Stimulated activated CD4-positive, alpha-beta T cell treated with anti-CD3 and anti-CD28 coated beads, Interleukin-4, amount 100 ng/mL, for 1 hour (primary cell): ENCODE measurements around the gene IFNAR2.
A peak's percentile ranks its signal among the peaks of the same experiment; 100 is the strongest.

Source experiments
- DNase-seq: peaks from one replicate; pipeline ENCODE4 v3.0.0-alpha.2; 2020

IFNAR2 gene

DNA sequence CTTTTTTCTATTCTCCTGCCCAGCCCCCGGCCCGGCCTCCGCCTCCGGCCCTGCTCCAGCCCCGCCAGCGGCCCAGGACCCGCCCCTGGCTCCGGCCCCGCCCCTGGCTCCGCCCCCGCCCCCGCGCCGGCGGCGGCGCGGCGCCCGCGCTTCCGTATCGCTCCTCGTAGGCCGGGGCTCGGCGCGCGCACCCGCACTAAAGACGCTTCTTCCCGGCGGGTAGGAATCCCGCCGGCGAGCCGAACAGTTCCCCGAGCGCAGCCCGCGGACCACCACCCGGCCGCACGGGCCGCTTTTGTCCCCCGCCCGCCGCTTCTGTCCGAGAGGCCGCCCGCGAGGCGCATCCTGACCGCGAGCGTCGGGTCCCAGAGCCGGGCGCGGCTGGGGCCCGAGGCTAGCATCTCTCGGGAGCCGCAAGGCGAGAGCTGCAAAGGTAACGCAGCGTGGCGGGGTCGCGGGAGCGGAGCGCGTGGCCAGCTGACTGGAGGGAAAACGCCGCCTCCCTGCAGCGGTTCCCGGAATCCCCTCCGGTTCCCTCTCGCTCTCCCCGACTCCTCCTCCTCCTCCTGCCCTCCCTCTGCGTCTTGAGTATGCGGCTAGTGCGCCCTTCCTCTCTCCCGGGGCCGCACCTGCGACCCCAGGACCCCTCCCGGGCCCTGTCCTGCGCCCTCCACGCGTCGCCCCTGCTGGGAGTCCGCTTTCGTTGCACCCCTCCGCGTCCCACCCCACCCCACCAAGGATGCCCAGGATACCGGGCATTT lies at the start of gene IFNAR2:
IFNAR2 (plus strand) TSS at position 155 of the 761 bp plus-strand sequence. CDS start 11,985 bp downstream, outside the sequence.
- peak; percentile 79 for DNase-seq

DNA sequence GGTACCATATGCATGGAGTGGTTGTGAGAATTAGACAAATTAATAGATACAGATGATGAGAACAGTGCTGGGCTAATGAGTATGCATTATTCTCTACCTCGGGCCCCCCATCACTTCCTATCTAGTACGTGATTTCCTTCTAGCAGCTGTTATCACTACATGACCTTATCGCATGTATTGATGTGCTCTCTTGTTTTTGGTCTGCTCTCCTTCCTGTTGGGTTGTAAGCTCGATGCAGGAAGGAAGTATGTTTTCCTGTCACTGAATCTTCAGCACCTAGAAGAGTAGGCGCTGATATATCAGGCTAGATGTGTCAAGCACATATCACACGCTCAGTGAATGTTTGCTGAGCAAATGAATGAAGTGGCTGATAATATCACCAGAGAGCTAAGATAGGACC lies 43.9 kb upstream of the IFNAR2 start:
- DNase-seq, result no peak

DNA sequence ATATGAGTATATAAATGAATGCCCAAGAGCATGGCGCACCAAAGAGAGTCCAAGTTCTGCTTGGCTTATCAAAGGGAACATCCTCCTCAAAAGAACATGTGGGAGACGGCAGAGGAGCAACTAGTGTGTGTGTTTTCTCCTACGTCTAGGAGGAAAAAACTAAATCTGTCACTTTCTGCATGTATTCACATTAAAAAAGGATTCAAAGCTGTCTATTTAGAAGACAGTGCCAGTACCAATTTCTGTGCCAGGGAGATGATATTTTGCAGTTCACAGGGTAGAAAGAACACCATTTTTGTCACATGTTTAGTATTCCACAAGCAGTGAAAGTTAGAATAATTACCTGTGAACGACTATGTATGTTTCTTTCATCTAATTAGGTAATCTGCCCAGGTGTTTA lies 42.5 kb upstream of the IFNAR2 start:
- no peak for DNase-seq

DNA sequence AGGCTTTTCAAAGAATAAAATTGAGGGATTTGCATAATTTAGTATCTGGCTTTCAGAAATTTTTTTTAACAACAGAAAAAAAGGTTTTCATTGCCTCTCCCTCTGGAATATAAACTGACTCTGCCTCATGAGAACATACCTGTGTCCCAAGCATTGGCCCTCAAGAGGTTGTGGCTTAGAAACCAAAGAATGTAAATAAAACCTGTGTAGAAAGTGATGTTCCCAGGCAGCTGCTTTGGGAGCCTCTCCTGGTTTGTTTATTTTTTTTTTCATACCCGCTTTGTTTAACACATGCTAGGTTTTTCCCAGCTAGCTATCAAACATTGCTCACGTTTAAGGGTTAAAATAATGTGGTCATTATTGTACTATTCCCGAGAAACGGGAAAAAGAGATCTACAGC lies 40.5 kb upstream of the IFNAR2 start:
- no peak for DNase-seq

DNA sequence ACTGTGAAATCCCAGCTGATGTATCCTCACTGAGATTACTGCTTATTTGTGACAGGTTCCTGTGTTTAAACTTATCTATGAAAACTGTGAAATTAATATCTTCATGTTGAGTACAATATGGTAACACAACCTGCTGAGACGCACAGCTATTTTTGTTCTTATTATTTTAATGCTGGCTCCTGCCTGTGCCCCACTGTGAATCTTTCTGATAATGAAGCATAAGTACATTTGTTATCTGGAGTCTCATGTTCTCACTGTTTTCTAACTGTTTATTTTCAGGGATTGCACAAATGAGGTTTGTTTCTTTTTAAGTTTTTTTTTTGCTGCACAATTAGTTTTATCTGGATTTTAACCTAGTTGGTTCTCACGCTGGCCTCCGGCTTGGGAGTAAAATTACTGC lies 39.9 kb upstream of the IFNAR2 start:
- DNase-seq, result no peak

DNA sequence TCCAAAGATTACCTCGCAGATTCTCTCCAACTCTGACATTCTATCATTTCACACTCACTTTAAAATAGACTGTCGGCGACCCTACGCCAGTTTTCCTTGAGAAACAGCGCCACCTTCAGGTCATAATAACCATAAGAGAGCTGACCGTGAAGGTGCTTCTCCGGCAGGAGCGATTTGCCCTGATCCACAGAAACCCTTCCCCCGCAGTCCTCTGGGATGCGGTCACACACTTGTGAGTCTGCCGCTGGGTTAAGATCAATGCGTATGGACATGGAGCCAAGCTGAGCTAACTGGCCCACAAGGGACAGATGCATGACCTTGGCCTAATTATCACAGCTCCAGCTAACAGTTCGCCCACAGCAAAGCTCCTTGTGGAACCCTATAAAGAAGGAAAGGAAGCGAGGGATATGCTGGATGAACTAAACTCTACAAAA lies 32.8 kb upstream of the IFNAR2 start:
- peak; percentile 38 for DNase-seq

GRCh38 chr21:33197496-33197895 lies 32.2 kb upstream of the IFNAR2 start:
- no peak for DNase-seq

- no peak for DNase-seq
Observed at GRCh38 chr21:33198346-33199099, 31.2 kb upstream of the IFNAR2 start.

GRCh38 chr21:33199100-33199464 lies 30.7 kb upstream of the IFNAR2 start:
- no peak for DNase-seq

DNA sequence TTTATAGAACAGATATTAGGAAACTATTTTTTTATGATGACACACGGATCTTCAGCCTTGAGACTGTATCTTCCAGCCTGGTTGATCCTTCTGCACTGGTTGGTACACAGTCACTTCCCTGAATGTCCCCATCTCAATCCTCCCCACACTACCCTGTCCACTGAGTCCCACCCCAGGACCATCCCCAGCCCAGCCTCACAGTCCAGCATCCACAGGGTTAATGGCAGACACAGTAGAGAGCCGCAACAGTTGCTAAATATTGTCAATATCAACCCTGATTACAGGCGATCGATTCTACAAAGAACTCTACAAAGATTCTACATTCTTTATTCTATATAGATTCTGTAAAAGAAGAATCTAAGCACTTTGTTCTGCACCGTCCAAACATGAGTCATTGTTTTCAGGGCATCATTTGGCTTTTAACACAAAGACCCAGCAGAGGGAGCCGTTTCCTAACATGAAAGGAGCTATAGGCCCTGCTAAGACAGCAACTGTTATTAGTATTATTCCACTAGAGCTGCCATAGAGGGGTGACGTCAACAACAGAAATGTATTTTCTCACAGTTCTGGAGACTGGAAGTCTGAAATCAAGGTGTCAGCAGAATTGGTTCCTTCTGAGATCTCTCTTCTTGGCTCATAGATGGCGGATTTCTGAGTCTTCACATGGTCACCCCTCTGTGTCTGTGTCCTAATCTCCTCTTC lies 30.1 kb upstream of the IFNAR2 start:
- DNase-seq, result peak; percentile 66

DNA sequence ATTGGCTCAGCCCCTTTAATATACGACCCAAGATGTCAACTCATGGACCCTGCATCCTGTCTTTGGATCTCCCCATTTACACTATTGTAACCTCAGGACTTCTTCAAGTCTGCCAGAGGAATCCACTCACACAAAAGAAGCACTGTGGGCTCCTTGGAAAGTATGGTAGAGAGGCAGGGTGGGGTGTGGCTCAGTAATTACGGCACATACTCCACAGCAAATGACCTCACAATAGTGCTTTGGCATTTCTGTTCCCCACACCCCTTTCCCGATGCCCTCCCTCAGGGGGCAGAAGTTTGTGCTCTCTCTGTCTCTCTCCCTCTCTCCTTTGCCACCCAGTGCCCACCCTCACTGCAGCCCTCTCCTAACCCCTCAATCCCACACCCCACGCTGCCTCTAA lies 27.8 kb upstream of the IFNAR2 start:
- no peak for DNase-seq

DNA sequence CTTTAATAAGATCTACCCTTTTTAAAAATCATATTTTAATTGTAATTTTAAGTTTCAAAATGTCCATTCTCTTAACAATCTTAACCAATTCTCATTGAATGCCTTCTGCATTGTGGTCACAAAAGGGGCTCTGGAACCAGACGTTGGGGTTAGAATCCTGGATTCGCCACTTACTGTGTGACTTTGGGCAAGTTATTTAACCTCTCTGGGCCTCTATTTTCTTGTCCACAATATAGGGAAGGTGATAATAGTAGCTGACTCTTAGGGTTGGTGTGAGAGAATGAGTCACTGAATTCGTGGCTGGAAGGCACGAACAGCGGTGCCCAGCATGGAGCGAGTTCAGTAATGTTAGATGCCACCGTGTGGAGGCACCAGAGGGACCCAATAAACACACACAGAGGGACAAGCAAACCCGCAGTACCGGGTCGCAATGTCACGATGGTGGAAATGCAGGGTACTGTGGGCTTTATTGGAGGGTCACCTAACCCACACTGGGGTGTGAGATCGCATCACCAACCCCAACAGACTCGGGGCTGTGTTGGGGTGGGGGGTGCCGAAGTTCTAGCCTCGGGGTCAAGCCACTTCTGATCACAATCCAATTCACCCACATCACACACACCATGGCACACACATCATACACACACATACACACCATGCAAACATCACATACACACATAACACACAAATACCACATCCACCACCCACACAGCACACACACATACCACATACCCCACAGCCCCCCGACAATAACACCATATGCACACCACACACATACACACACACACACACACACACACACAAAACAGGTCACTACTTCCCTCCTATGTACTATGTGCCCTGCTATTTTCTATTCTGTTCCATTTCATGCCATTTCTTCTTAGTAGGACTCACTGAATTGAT lies 27.0 kb upstream of the IFNAR2 start:
- no peak for DNase-seq

DNA sequence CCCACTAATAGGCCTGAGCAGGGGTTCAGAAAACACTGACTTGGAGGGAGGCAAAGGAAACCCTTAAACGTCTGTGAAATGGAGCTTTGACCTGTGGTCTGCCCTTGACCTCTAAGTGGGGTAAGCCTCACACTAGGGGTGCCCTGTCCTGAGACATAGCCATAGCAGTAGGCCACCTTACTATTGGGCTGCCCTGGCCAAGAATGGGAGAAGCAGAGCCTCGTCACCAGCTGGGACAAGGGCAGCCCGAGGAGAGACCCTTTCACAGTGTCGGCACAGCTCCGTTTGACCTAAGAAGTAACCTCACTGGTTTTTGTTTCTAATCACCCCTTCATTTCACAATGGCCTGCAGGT lies 26.4 kb upstream of the IFNAR2 start:
- no peak for DNase-seq

DNA sequence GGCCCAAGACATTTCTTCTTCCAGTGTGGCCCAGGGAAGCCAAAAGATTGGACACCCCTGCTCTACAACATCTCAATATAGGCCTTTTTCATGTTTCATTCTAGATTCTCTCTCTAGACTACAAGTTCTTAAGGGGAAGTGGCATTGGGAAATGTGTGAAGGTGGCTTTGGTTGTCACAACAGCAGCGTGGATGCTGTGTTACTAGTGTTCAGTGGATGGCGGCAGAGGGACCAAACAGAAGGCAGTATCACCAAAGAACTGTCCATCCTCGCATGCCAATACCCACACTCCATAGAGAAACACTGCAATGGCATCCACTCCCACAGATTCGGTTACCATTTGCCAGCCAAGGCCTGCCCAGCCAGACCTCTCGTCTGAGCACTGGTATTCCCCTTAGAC lies 24.3 kb upstream of the IFNAR2 start:
- no peak for DNase-seq

DNA sequence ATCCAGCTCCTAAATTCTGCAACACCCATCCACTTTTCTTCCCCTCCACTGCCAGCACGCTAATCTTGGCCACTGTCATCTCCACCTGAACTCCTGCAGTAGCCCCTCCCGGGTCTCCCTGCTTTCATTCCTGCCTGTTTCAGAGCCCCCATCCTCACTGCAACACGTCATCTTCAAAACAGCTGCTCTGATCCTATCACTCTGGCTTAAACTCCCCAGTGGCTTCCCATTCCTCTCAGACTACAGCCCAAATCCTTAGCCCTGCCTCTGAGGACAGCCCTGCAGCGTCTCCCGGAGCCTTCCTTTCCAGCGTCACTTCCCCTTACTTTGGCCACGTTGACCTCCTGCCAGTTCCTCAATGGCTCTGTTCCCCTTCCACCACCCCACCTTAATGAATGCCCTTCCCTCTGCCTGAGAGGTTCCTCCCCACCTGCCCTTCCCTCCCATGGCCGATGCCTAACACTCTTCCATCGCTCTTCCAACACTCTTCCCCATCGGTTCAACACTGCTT lies 22.9 kb upstream of the IFNAR2 start:
- DNase-seq, result no peak

DNA sequence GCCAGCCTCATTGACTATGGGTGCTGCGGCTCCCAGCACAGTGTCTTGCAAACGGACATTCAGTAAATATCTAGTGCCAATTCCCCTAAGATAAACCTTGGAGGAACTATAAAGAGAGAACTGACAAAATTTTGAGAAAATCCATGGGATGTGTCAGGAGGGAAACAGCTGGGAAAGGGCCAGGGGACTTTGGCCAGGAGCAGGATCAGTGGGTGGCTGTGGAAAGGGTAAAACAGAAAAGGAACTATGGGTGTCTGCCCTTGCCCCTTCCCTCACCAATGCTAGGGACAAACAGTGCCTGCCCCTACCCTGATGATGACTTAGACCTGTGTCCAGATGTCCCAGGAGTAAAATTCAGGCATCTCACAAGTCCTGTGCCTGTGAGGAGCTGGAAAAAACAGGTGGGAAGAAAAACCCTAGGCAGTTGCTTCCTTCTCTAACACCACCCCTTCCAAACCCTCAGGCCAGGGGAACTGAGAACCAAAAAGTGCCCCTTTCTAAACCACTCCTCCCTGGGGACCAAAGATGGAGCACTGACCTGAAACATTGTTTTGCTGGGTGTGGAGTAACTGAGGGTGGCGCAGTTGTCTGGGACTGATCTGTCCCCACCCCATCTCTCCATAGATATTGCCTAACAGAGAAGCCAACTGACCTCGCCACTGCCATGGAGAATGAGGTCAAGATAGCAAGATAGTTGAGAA lies 22.1 kb upstream of the IFNAR2 start:
- no peak for DNase-seq

DNA sequence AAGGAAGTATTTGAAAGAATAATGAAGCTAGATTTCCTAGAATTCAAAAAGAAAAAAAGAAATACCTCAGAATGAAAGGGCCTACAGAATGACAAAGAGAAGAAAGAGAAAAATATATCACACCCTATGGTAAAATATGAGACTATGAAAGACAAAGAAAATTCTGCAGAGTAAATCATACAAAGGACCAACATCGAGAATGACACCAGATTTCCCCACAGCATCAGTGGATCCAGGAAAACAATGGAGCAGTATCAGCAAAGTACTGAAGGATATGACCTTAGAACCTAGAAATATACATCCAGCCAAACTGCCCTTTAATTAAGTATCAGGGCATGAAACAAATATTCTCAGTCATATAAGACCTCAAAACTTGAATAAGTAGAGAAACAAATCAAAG lies 21.2 kb upstream of the IFNAR2 start:
- DNase-seq, result no peak

- no peak for DNase-seq
Observed at GRCh38 chr21:33211305-33211704, 18.4 kb upstream of the IFNAR2 start.

DNA sequence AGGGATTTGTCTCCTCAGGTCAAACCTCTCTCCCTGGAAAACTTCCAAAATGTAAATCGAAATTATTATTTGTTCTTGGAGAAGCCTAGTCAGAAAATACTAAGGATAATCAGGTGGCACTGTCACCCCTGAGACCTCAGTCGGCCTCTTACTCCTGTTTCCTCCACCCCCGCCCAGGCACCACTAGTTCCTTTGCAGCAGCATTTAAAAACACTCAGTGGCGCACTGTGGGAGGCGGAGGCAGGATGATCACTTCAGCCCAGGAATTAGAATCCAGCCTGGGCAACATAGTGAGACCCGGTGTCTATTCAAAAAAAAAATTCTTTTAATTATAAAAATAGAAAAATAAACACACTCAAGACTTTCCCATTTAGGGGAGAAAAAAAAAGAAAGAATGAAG lies 18.0 kb upstream of the IFNAR2 start:
- peak; percentile 29 for DNase-seq

DNA sequence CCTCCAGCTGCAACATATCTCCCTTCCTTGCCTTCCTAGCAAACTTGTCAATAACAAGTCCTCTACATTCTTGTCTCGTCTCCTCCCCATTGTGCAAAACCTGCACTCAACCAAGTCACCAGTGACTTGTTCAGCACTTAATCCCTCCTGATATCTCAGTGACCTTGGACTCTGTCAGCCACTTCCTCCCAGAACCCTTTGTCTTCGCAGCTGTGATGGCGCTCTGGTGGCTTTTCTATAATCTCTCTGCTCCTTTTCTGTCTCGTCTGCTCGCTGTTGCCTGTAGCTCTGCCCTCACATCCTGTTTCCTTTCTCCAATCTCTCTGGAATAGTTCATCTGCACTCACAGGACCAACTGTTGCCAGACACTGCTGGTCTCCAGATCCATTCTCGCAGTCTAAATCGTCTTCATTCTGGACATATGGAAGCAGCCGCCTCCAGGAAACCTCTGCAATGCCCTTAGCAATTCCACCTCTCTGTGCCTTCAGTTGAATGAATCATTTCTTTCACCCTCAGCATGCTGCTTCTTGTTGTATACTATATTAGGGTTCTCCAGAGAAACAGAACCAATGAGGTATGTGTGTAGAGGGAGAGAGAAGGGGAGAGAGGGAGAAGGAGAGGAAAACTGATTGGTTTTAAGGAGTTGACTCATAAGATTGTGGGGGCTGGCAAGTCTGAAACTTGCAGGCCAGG lies 17.4 kb upstream of the IFNAR2 start:
- DNase-seq, result no peak

GRCh38 chr21:33214056-33214455 lies 15.7 kb upstream of the IFNAR2 start:
- no peak for DNase-seq
